Activated effector memory CD4-positive, alpha-beta T cell treated with Interleukin-2 at 50 U/mL for 16 hours (primary cell): ENCODE data around the gene GZF1.

ENCODE experiments used
- DNase-seq: peaks from one replicate; pipeline ENCODE4 v3.0.0-alpha.2; 2020

GZF1 gene

GRCh38 chr20:23361476-23362391, at the start of gene GZF1:
TSS of gene GZF1 (plus strand) at chr20:23362182. CDS start at chr20:23364384, 2,202 bp downstream.
- peak; percentile 98 for DNase-seq

- no peak for DNase-seq
These were observed 48.7 kb upstream of the GZF1 start for GRCh38 chr20:23313271-23313670.

- no peak for DNase-seq
These were observed 47.3 kb upstream of the GZF1 start for GRCh38 chr20:23314699-23315098.

- no peak for DNase-seq
These were observed 46.9 kb upstream of the GZF1 start for GRCh38 chr20:23315099-23315498.

GRCh38 chr20:23316626-23317025, 45.4 kb upstream of the GZF1 start:
- DNase-seq, result no peak

GRCh38 chr20:23317081-23317480, 44.9 kb upstream of the GZF1 start:
- DNase-seq, result no peak

GRCh38 chr20:23318347-23318746, 43.6 kb upstream of the GZF1 start:
- no peak for DNase-seq

GRCh38 chr20:23320317-23320716, 41.7 kb upstream of the GZF1 start:
- DNase-seq, result no peak

GRCh38 chr20:23325107-23325506, 36.9 kb upstream of the GZF1 start:
- DNase-seq, result no peak

- DNase-seq, result no peak
These were observed 35.2 kb upstream of the GZF1 start for GRCh38 chr20:23326774-23327173.

GRCh38 chr20:23327617-23328333, 34.2 kb upstream of the GZF1 start:
- no peak for DNase-seq

GRCh38 chr20:23331450-23332350, 30.3 kb upstream of the GZF1 start:
- no peak for DNase-seq

- no peak for DNase-seq
These were observed 29.5 kb upstream of the GZF1 start for GRCh38 chr20:23332467-23332866.

- DNase-seq, result no peak
These were observed 27.9 kb upstream of the GZF1 start for GRCh38 chr20:23334111-23334510.

GRCh38 chr20:23335521-23335920, 26.5 kb upstream of the GZF1 start:
- DNase-seq, result no peak

- no peak for DNase-seq
These were observed 25.5 kb upstream of the GZF1 start for GRCh38 chr20:23336476-23336875.

GRCh38 chr20:23337312-23337711, 24.7 kb upstream of the GZF1 start:
- DNase-seq, result no peak

- DNase-seq, result no peak
These were observed 22.0 kb upstream of the GZF1 start for GRCh38 chr20:23339986-23340385.

GRCh38 chr20:23340524-23340923, 21.5 kb upstream of the GZF1 start:
- no peak for DNase-seq

- DNase-seq, result no peak
These were observed 20.9 kb upstream of the GZF1 start for GRCh38 chr20:23341073-23341472.

GRCh38 chr20:23343590-23343989, 18.4 kb upstream of the GZF1 start:
- DNase-seq, result no peak

- DNase-seq, result no peak
These were observed 17.6 kb upstream of the GZF1 start for GRCh38 chr20:23344336-23344735.

- no peak for DNase-seq
These were observed 16.0 kb upstream of the GZF1 start for GRCh38 chr20:23346002-23346401.
